H1 (cell line): Measurements from ENCODE around the gene TRHDE. TPM values are rescaled to one million over a fixed set of nuclear protein-coding genes. Genes with fewer than 3 reads are reported as not detected.

ENCODE experiments used
- CTCF ChIA-PET: fragments of 300-600 bp; sonication (Branson Sonifier 250); formaldehyde crosslinking; loops from one replicate; lab custom pipeline; 2021; ENCODE audit not compliant: partially characterized antibody; lab: Charles Lee
- POLR2A ChIA-PET: fragments of 300-600 bp; sonication (Branson Sonifier 250); formaldehyde crosslinking; loops from one replicate; lab custom pipeline; 2021; ENCODE audit warnings: inconsistent platforms; ENCODE audit not compliant: partially characterized antibody; lab: Charles Lee
- DNase-seq, 2 experiments: peaks; one replicate each; pipeline versions ENCODE4 v3.0.0 to v3.0.0-alpha.2; 2010 to 2022; ENCODE audit warnings: low spot score in 2 of 2, low read depth in 1 of 2, mixed read lengths in 1 of 2
- FAIRE-seq: peaks from 2 replicates; lab custom pipeline; 2011; peaks lifted over from hg19 to GRCh38; lab: Jason Lieb, UNC
- H2AFZ ChIP-seq: 2 replicates; pipeline ENCODE4 v1.8.1; 2012; ENCODE audit warnings: low read length, inconsistent platforms
- H2AK5ac ChIP-seq: 2 replicates; pipeline ENCODE4 v1.6.1; 2013; ENCODE audit warnings: low read depth, low read length
- H2BK120ac ChIP-seq: replicated peaks from 2 replicates; pipeline ENCODE3; 2013; ENCODE audit warnings: low read depth, low read length, inconsistent platforms
- H2BK12ac ChIP-seq: 2 replicates; pipeline ENCODE4 v1.6.1; 2013; ENCODE audit warnings: low read depth, low read length
- H2BK15ac ChIP-seq: 2 replicates; pipeline ENCODE4 v1.6.1; 2013; ENCODE audit warnings: low read length
- H2BK20ac ChIP-seq: 2 replicates; pipeline ENCODE4 v1.6.1; 2013; ENCODE audit warnings: low read length
- H2BK5ac ChIP-seq: 2 replicates; pipeline ENCODE4 v1.6.1; 2013; ENCODE audit warnings: low read depth, low read length
- H3K14ac ChIP-seq: 2 replicates; pipeline ENCODE4 v1.6.1; 2013; ENCODE audit warnings: inconsistent platforms; ENCODE audit not compliant: insufficient read length
- H3K18ac ChIP-seq: 2 replicates; pipeline ENCODE4 v1.6.1; 2013; ENCODE audit warnings: low read length; ENCODE audit errors: extremely low read depth
- H3K23ac ChIP-seq: 2 replicates; pipeline ENCODE4 v1.6.1; 2013; ENCODE audit warnings: inconsistent platforms; ENCODE audit not compliant: insufficient read length
- H3K23me2 ChIP-seq: 2 replicates; pipeline ENCODE4 v1.6.1; 2013; ENCODE audit warnings: low read depth, low read length
- H3K27ac ChIP-seq: 2 replicates; pipeline ENCODE4 v1.6.1; 2011; ENCODE audit warnings: low read depth, low read length, inconsistent platforms
- H3K27me3 ChIP-seq, 4 experiments: replicated peaks in 1 of 4; 1 replicate in 1 of 4; 2 replicates in 3 of 4; pipeline versions ENCODE4 v1.6.1 to v1.8.1; 2011 to 2013; ENCODE audit warnings: low read length in 3 of 4, mild to moderate bottlenecking in 3 of 4, inconsistent platforms in 2 of 4, mixed read lengths in 2 of 4, moderate library complexity in 1 of 4; ENCODE audit not compliant: control insufficient read depth in 3 of 4, insufficient read depth in 3 of 4; ENCODE audit errors: extremely low read depth in 1 of 4
- H3K36me3 ChIP-seq, 4 experiments: 2 replicates each; pipeline versions ENCODE4 v1.6.1 to v1.8.1; 2011 to 2013; ENCODE audit warnings: mild to moderate bottlenecking in 4 of 4, low read length in 3 of 4, moderate library complexity in 2 of 4, control low read depth in 1 of 4, inconsistent platforms in 1 of 4; ENCODE audit not compliant: insufficient read depth in 4 of 4, control insufficient read depth in 2 of 4
- H3K4ac ChIP-seq: replicated peaks from 2 replicates; pipeline ENCODE3; 2013; ENCODE audit warnings: low read length, low read depth, mixed read lengths, inconsistent platforms; ENCODE audit not compliant: insufficient read length
- H3K4me1 ChIP-seq, 4 experiments: replicated peaks in 1 of 4; 1 replicate in 1 of 4; 2 replicates in 3 of 4; pipeline versions ENCODE4 v1.6.1 to v1.8.1; 2011 to 2013; ENCODE audit warnings: low read length in 3 of 4, inconsistent platforms in 2 of 4, mixed read lengths in 1 of 4; ENCODE audit not compliant: insufficient read depth in 4 of 4, control insufficient read depth in 3 of 4
- H3K4me2 ChIP-seq, 2 experiments: 2 replicates each; pipeline versions ENCODE4 v1.6.1 to v1.8.1; 2011 to 2013; ENCODE audit warnings: low read depth in 2 of 2, low read length in 2 of 2, control low read depth in 1 of 2, inconsistent platforms in 1 of 2, mild to moderate bottlenecking in 1 of 2; ENCODE audit not compliant: insufficient read depth in 1 of 2
- H3K4me3 ChIP-seq, 4 experiments: fragments of 200-600, 300-600 bp in 1 of 4; sonication (generic), shearing (Covaris generic), sonication (Bioruptor Twin) in 1 of 4; 2 replicates each; pipeline versions ENCODE4 v1.5.1 to v1.8.1; 2011 to 2016; ENCODE audit warnings: low read length in 4 of 4, low read depth in 3 of 4, control low read depth in 2 of 4, inconsistent platforms in 2 of 4, mild to moderate bottlenecking in 2 of 4, mixed read lengths in 1 of 4, moderate library complexity in 1 of 4; ENCODE audit not compliant: insufficient read depth in 2 of 4; ENCODE audit errors: extremely low read depth in 1 of 4
- H3K56ac ChIP-seq: replicated peaks from 2 replicates; pipeline ENCODE3; 2013; ENCODE audit warnings: low read depth, mild to moderate bottlenecking, mixed read lengths, low read length, inconsistent platforms; ENCODE audit not compliant: insufficient read length
- H3K79me1 ChIP-seq: 2 replicates; pipeline ENCODE4 v1.6.1; 2013; ENCODE audit warnings: low read depth, low read length, control low read depth
- H3K79me2 ChIP-seq, 2 experiments: 2 replicates each; pipeline versions ENCODE4 v1.6.1 to v1.8.1; 2012 to 2013; ENCODE audit warnings: low read length in 2 of 2, mild to moderate bottlenecking in 2 of 2, inconsistent platforms in 1 of 2; ENCODE audit not compliant: insufficient read depth in 2 of 2, control insufficient read depth in 1 of 2
- H3K9ac ChIP-seq, 4 experiments: replicated peaks in 1 of 4; 1 replicate in 1 of 4; 2 replicates in 3 of 4; pipeline versions ENCODE4 v1.6.1 to v1.8.1; 2011 to 2013; ENCODE audit warnings: low read depth in 3 of 4, low read length in 3 of 4, control low read depth in 2 of 4, mild to moderate bottlenecking in 2 of 4, moderate library complexity in 2 of 4, inconsistent platforms in 1 of 4; ENCODE audit errors: extremely low read depth in 1 of 4
- H3K9me3 ChIP-seq, 2 experiments: 2 replicates each; pipeline versions ENCODE4 v1.6.1 to v1.8.1; 2012 to 2013; ENCODE audit warnings: mild to moderate bottlenecking in 2 of 2, moderate library complexity in 2 of 2, control low read depth in 1 of 2, inconsistent platforms in 1 of 2, low read depth in 1 of 2, low read length in 1 of 2, mixed read lengths in 1 of 2; ENCODE audit not compliant: insufficient read depth in 2 of 2
- H4K20me1 ChIP-seq, 2 experiments: replicated peaks in 1 of 2; 2 replicates each; pipeline versions ENCODE3 to v1.8.1; 2011 to 2013; ENCODE audit warnings: inconsistent platforms in 2 of 2, low read length in 2 of 2, mild to moderate bottlenecking in 1 of 2; ENCODE audit not compliant: insufficient read depth in 2 of 2, control insufficient read depth in 1 of 2
- H4K5ac ChIP-seq: 2 replicates; pipeline ENCODE4 v1.6.1; 2013; ENCODE audit warnings: low read length, low read depth, mixed read lengths, inconsistent platforms; ENCODE audit not compliant: insufficient read length
- H4K8ac ChIP-seq: 2 replicates; pipeline ENCODE4 v1.8.0; 2013; ENCODE audit warnings: mild to moderate bottlenecking, moderate library complexity, low read length, inconsistent platforms; ENCODE audit not compliant: insufficient read depth; ENCODE audit errors: extremely low read depth
- H4K91ac ChIP-seq: replicated peaks from 2 replicates; pipeline ENCODE3; 2013; ENCODE audit warnings: low read length, mixed read lengths, inconsistent platforms; ENCODE audit not compliant: insufficient read length
- BACH1 ChIP-seq: IDR thresholded peaks from 2 replicates; pipeline ENCODE4 v1.6.1; 2012; ENCODE audit warnings: low read length, improper control_type of control experiment
- BRCA1 ChIP-seq: IDR thresholded peaks from 2 replicates; pipeline ENCODE4 v1.6.1; 2012; ENCODE audit warnings: low read depth, low read length, improper control_type of control experiment
- CHD2 ChIP-seq: IDR thresholded peaks from 2 replicates; pipeline ENCODE4 v1.6.1; 2012; ENCODE audit warnings: low read length, improper control_type of control experiment
- EZH2 ChIP-seq: fragments of 200-600 bp; sonication (generic); IDR thresholded peaks from 2 replicates; pipeline ENCODE4 v1.7.1; 2012; ENCODE audit warnings: low read depth, mild to moderate bottlenecking, moderate library complexity, low read length, inconsistent platforms; ENCODE audit not compliant: severe bottlenecking
- GTF2F1 ChIP-seq: IDR thresholded peaks from 2 replicates; pipeline ENCODE4 v1.6.1; 2012; ENCODE audit warnings: low read depth, low read length, improper control_type of control experiment, borderline replicate concordance
- KDM4A ChIP-seq: IDR thresholded peaks from one replicate; pipeline ENCODE4 v1.7.1; 2012; ENCODE audit warnings: low read depth, mild to moderate bottlenecking, moderate library complexity, low read length, inconsistent platforms; ENCODE audit not compliant: severe bottlenecking
- PHF8 ChIP-seq: fragments of 200-600 bp; sonication (generic); conservative IDR thresholded peaks from 2 replicates; pipeline ENCODE4 v1.7.1; 2012; ENCODE audit warnings: low read depth, mild to moderate bottlenecking, inconsistent platforms, low read length, moderate library complexity
- POU5F1 ChIP-seq: IDR thresholded peaks from 2 replicates; pipeline ENCODE4 v1.6.1; 2011; ENCODE audit warnings: low read depth, mild to moderate bottlenecking, low read length, moderate library complexity
- SIRT6 ChIP-seq: IDR thresholded peaks from one replicate; pipeline ENCODE4 v1.7.1; 2012; ENCODE audit warnings: low read length, inconsistent platforms
- SIX5 ChIP-seq: IDR thresholded peaks from 2 replicates; pipeline ENCODE4 v1.6.1; 2011; ENCODE audit warnings: mild to moderate bottlenecking, low read depth, low read length
- SRF ChIP-seq: IDR thresholded peaks from 2 replicates; pipeline ENCODE4 v1.6.1; 2011; ENCODE audit warnings: mild to moderate bottlenecking, low read depth, low read length, moderate library complexity
- TBP ChIP-seq: IDR thresholded peaks from 2 replicates; pipeline ENCODE4 v1.6.1; 2011; ENCODE audit warnings: low read depth, low read length, improper control_type of control experiment
- YY1 ChIP-seq: IDR thresholded peaks from 2 replicates; pipeline ENCODE4 v1.6.1; 2011; ENCODE audit warnings: low read depth, mild to moderate bottlenecking, low read length
- WGBS, 2 experiments: shearing (Covaris generic) in 1 of 2; methylation state at CpG; one replicate each; pipeline versions ENCODE4 v1.1.6 to v1.1.7; 2013 to 2015; ENCODE audit warnings: low lambda C conversion rate in 2 of 2, mixed read lengths in 2 of 2, inconsistent platforms in 1 of 2, low coverage in 1 of 2, missing lambda C conversion rate in 1 of 2; ENCODE audit not compliant: insufficient replicate concordance in 2 of 2, insufficient coverage in 1 of 2, insufficient read length in 1 of 2; ENCODE audit errors: extremely low coverage in 1 of 2, missing lambda C conversion rate in 1 of 2; 5-methylcytosine and 5-hydroxymethylcytosine counted together
- polyA plus RNA-seq, 7 experiments: library from polyadenylated mRNA; depleted of rRNA in 3 of 7; stranded (reverse) in 5 of 7; unstranded in 2 of 7; fragments of >200 nt in 5 of 7; fragments of 200-250 nt in 2 of 7; gene quantifications; 1 replicate in 5 of 7; 2 replicates in 1 of 7; 4 replicates in 1 of 7; pipeline versions ENCODE4 v1.2.1 to v1.2.3, GENCODE V29; 2011 to 2013; ENCODE audit warnings: missing spikeins in 2 of 7, mixed read lengths in 2 of 7
- total RNA-seq: library from RNA; stranded (reverse); fragmentation: NEBNext Ultra II Directional; extraction: Animal tissue kit (Norgen Biotek cat#: 25700); gene quantifications from 2 replicates; pipeline ENCODE4 v1.2.1, GENCODE V29; 2021
- TF ChIP-seq, protein P1 (sequence below), 3 experiments: IDR thresholded peaks; 1 replicate in 2 of 3; 2 replicates in 1 of 3; pipeline versions ENCODE4 v1.5.1 to v1.6.1; 2011; ENCODE audit warnings: low read length in 3 of 3, mild to moderate bottlenecking in 3 of 3, inconsistent platforms in 2 of 3, low read depth in 1 of 3, moderate library complexity in 1 of 3; ENCODE audit not compliant: insufficient read depth in 1 of 3; ENCODE audit errors: control extremely low read depth in 1 of 3

Gene TRHDE
- total and polyA plus RNA-seq, 2 of the 8 experiments (the other 6 are each of a cell fraction or from before 2014, with no cell fraction given), result 1.3 to 5.0 TPM

DNA sequence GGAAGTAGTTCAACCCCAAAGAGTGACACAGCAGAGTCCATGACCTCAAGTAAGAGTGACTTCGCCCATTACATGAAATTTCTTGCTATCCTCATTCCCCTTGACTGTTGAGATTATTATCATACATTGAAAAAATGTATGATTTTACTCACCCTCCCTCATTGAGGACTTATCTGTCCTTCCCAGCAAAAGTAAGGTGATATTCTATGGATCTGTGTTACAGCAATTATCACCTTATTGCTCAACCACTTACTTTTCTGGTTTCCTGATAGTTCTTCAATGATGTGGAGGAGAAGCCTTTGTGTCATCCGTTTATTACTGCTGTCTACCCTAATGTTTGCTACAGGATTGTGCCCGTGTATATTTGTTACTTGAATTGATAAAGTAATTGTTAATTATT is 306.2 kb downstream of the TRHDE start:
- H3K23ac ChIP-seq, result no peak overlapping the region
- no peak overlapping the region for H4K91ac ChIP-seq
- no peak overlapping the region for H2BK12ac ChIP-seq
- no peak overlapping the region for H2BK15ac ChIP-seq
- H3K4me2 ChIP-seq, result no peak overlapping the region
- H4K20me1 ChIP-seq, result no peaks in the 10 kb centered on the region
- no peak overlapping the region for H2BK5ac ChIP-seq
- H3K18ac ChIP-seq, result no peak overlapping the region
- ChIA-PET POLR2A (no interaction called here), CTCF (no interaction called here)
- no peak overlapping the region for H3K56ac ChIP-seq
- H3K27me3 ChIP-seq, result no peaks in the 10 kb centered on the region
- no peak overlapping the region for H3K27ac ChIP-seq
- DNase-seq, result no peak
- H4K5ac ChIP-seq, result no peak overlapping the region
- FAIRE-seq, result no peak
- no peaks in the 10 kb centered on the region for H3K79me1 ChIP-seq
- H4K8ac ChIP-seq, result no peak overlapping the region
- H2AFZ ChIP-seq, result no peak overlapping the region
- peak overlapping the region; percentile 33 for H2BK120ac ChIP-seq
- H3K4ac ChIP-seq, result no peak overlapping the region
- H3K4me1 ChIP-seq, result no peaks in the 10 kb centered on the region
- H2BK20ac ChIP-seq, result no peak overlapping the region
- H3K79me2 ChIP-seq, result no peaks in the 10 kb centered on the region
- 91% methylated on average over 3 of the region's 3 CpGs; no CpG with 5 or more reads in 1 of the 2 experiments for WGBS, 2 experiments
- no peak overlapping the region for H2AK5ac ChIP-seq
- no peaks in the 10 kb centered on the region for H3K23me2 ChIP-seq
- no peaks in the 10 kb centered on the region for H3K9me3 ChIP-seq
- no peaks in the 10 kb centered on the region for H3K36me3 ChIP-seq
- no peak overlapping the region for H3K4me3 ChIP-seq
- H3K14ac ChIP-seq, result no peak overlapping the region
- H3K9ac ChIP-seq, result no peak overlapping the region
- TF ChIP-seq BRCA1, result no peak
- TF ChIP-seq, protein P1, sequence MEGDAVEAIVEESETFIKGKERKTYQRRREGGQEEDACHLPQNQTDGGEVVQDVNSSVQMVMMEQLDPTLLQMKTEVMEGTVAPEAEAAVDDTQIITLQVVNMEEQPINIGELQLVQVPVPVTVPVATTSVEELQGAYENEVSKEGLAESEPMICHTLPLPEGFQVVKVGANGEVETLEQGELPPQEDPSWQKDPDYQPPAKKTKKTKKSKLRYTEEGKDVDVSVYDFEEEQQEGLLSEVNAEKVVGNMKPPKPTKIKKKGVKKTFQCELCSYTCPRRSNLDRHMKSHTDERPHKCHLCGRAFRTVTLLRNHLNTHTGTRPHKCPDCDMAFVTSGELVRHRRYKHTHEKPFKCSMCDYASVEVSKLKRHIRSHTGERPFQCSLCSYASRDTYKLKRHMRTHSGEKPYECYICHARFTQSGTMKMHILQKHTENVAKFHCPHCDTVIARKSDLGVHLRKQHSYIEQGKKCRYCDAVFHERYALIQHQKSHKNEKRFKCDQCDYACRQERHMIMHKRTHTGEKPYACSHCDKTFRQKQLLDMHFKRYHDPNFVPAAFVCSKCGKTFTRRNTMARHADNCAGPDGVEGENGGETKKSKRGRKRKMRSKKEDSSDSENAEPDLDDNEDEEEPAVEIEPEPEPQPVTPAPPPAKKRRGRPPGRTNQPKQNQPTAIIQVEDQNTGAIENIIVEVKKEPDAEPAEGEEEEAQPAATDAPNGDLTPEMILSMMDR (IDR thresholded peaks at IDR 0.05; ENCODE audit: control extremely low read depth in 1 of 3, insufficient read depth in 1 of 3, low read depth in 1 of 3, low read length in 3 of 3), result no peak
- no peak for TF ChIP-seq KDM4A
- no peak for TF ChIP-seq POU5F1
- no peak for TF ChIP-seq PHF8
- no peak for TF ChIP-seq GTF2F1
- TF ChIP-seq SIX5, result no peak
- TF ChIP-seq BACH1, result no peak
- no peak for TF ChIP-seq YY1
- TF ChIP-seq CHD2, result no peak
- TF ChIP-seq EZH2, result no peak
- TF ChIP-seq SIRT6, result no peak
- no peak for TF ChIP-seq TBP
- TF ChIP-seq SRF, result no peak
